AG10803 (cell line): ENCODE results near the gene KRT80.

Source experiments
- DNase-seq: peaks from one replicate; pipeline ENCODE4 v3.0.0; 2010; ENCODE audit warnings: low read depth
- H3K4me3 ChIP-seq: 2 replicates; pipeline ENCODE4 v1.5.1; 2011; ENCODE audit warnings: mild to moderate bottlenecking, low read length, control low read depth
- TF ChIP-seq, protein P1 (sequence below): conservative IDR thresholded peaks from 2 replicates; pipeline ENCODE4 v1.5.1; 2011; ENCODE audit warnings: mild to moderate bottlenecking, low read length, control low read depth, inconsistent platforms

KRT80 gene

DNA sequence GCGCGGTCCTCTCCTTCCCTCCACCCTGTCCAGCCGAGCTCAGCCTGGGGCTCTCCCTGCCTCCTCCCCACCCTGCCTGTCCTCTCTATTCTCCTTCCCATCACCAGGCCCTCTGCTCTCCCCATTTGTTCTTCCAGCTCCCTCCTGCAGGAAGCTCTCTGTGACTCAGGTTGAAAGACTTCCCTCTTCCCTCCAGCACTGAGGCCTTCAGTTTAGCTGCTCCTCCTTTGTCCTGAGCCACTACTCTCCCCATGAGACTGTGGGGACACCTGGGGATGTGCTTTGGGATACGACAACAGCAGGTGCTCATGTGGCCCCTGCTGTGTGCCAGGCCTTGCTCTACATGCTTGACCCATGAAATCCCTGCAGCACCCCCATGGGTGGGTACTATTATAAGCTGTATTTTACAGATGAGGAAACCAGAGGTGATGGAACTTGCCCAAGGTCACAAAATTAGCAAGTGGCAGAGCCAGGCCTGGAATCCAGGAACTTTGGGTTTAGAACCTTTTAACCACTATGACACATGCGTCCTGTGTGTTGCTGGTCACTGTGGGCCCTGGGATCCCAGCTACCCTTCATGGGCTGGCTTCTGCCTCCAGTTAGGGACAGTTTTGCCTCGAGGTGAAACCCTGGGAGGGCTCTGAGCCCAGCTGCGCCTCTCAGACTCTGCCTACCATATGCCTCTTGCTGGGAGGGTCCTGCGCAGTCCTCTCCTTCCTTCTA lies 5.5 kb downstream of the KRT80 start:
- DNase-seq, result peak; percentile 83
- no peak overlapping the region for H3K4me3 ChIP-seq
- TF ChIP-seq, protein P1, sequence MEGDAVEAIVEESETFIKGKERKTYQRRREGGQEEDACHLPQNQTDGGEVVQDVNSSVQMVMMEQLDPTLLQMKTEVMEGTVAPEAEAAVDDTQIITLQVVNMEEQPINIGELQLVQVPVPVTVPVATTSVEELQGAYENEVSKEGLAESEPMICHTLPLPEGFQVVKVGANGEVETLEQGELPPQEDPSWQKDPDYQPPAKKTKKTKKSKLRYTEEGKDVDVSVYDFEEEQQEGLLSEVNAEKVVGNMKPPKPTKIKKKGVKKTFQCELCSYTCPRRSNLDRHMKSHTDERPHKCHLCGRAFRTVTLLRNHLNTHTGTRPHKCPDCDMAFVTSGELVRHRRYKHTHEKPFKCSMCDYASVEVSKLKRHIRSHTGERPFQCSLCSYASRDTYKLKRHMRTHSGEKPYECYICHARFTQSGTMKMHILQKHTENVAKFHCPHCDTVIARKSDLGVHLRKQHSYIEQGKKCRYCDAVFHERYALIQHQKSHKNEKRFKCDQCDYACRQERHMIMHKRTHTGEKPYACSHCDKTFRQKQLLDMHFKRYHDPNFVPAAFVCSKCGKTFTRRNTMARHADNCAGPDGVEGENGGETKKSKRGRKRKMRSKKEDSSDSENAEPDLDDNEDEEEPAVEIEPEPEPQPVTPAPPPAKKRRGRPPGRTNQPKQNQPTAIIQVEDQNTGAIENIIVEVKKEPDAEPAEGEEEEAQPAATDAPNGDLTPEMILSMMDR, result 0 out of 2 replicates have a peak, but pooled peaks have one; percentile 7

DNA sequence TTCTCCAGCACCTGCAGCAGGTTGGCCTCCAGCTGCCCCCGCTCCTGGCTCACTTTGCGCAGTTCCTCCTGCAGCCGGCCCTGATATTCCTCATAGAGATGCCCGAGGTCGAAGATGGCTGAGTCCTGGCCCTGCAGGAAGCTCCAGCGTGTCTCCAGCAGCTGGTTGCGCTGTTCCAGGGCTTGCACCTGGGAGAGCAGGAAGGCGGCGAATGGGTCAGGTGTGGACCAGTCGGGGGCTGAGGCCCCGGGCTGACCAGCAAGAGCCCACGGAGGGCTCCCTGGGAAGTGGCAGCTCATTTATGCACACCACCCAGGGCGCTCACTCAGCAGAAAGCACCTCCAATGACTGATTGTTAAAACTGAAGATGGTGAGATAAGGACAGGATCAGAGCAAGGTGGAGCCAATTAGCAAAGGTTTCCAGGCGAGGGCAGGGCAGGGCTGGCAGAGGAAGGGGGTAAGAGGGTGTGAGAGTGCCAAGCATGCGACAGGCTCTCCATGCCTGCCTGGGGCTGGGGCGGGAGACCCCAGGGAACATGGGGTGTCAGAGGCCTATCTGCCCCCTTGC lies 6.3 kb downstream of the KRT80 start:
- DNase-seq, result no peak
- no peak overlapping the region for H3K4me3 ChIP-seq
- TF ChIP-seq, protein P1, result no peak

DNA sequence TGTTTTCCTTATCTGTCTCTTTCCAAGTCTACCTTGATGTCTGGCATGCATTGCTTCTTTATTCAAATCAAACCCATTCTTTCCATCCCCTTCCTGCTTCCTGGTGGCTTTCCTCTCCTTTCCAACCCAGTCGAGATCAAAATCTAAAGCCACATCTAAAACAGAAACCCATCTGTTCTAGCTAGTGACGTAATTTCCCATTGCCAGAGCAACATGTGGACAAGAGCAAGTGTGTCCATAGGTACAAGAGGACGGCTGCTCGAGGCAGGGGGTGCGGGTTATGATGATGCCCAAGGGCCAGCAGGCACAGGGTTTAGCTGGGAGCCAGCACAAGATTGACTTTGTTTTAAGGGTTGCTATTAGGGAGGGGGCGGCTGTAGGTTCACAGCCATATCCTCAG lies 7.0 kb downstream of the KRT80 start:
- no peak for DNase-seq
- TF ChIP-seq, protein P1, result no peak
- H3K4me3 ChIP-seq, result no peak overlapping the region

DNA sequence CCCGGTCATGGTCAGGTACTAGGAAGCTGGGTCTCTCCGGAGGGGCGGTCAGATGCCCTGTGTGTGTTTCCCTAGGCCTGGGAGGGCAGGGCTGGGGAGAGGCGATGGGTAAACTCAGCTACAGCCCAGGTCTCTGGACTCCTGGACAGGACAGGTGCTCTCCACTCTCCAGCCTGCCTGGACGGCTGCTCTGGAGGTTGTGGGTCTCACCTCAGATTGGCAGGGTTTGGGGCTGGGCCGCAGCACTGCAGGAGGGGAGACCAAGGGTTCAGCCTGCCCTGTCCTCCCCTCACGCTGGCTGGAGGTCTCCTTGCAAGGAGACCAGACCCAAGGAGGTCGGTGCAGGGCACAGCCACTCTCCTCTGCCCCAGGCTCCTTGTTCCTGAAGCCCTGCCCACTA lies 7.8 kb downstream of the KRT80 start:
- no peak for DNase-seq
- TF ChIP-seq, protein P1, result no peak

DNA sequence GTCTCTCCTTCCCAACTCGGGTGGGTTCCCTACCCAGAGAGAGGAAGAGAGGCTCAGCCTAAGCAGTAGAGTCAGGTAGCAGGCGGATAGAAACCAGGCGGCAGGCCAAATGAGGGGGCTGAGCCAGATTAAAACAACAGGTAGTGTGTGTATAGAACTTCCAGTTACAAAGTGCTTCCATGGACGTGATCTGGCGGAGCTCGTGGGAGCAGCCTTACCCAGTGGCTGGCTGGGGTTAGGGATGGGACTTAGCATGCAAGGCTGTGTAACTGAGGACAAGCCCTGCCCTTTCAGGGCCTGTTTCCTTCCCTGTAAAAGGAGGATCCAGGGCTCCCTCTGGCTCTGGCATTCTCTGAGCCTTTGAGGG lies 8.3 kb downstream of the KRT80 start:
- no peak overlapping the region for H3K4me3 ChIP-seq
- TF ChIP-seq, protein P1, result no peak
- no peak for DNase-seq

More for the DNA sequence above, 7.8 kb downstream of the KRT80 start:
- no peak overlapping the region for H3K4me3 ChIP-seq

DNA sequence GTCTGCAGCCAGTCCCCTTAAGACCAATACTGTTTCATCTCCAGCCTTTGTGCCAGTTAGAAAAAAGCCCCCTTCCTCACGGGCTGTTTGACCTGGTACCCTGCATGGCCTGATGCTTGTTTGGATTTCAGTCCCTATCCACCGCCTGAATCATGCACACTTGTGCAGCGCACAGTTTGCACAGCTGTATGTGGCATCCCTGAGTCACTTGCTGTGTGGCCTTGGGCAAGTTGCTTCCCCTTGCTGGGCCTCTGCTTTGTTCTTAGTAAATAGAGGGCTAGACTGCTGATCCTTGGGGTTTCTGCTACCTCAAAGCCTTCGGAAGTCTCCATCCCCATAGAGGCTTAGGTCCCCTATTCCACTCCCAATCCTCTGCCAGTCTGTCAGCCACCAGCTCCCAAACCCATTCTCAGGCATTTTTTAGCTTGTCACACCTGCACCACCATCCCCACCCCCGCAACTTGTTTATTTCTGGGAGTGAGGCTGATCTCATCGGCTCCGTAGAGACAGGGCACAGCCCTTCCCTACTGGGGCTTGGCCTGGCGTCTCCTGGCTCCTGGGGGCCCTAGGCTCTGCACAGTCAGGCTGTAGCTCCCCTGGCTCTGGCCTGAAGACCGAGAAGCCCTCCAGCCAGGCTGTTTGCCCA lies 8.8 kb downstream of the KRT80 start:
- H3K4me3 ChIP-seq, result no peak overlapping the region
- DNase-seq, result no peak
- TF ChIP-seq, protein P1, result no peak

DNA sequence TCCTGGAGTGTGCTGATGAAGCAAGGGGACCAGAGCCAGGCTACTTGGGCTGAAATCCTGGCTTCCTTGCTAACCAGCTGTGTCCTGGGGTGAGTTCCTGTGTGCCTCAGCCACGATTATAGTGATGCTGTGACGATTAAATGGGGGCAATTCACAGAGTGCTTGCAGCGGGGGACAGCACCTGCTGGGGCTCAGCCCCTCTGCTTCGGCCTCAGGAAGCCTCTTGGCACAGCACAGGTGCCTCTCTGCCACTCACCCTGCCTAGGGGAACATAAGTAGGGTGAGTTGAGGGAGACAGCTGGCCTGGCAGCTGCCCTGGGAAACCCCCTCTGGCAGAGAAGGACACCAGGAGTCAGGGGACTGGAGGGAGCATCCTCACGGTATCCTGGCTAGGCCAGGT lies 9.4 kb downstream of the KRT80 start:
- H3K4me3 ChIP-seq, result no peak overlapping the region
- DNase-seq, result no peak
- TF ChIP-seq, protein P1, result no peak
